H9 (cell line): ENCODE results near the gene YWHAQ. TPM values are rescaled to one million over a fixed set of nuclear protein-coding genes. Genes with fewer than 3 reads are reported as not detected.

Source experiments
- DNase-seq: peaks from one replicate; pipeline ENCODE4 v3.0.0-alpha.2; 2017
- H2AFZ ChIP-seq: one replicate; pipeline ENCODE4 v1.6.1; 2013; ENCODE audit warnings: mild to moderate bottlenecking, low read length, control low read depth, moderate library complexity
- H2AK5ac ChIP-seq: 2 replicates; pipeline ENCODE4 v1.6.1; 2013; ENCODE audit warnings: low read length, control low read depth, mixed read lengths; ENCODE audit not compliant: insufficient read length
- H2BK120ac ChIP-seq: one replicate; pipeline ENCODE4 v1.6.1; 2013; ENCODE audit warnings: low read depth, mild to moderate bottlenecking, low read length, control low read depth, inconsistent platforms; ENCODE audit not compliant: poor library complexity, severe bottlenecking
- H2BK12ac ChIP-seq: 2 replicates; pipeline ENCODE4 v1.6.1; 2013; ENCODE audit warnings: low read length, control low read depth, mixed read lengths, low read depth; ENCODE audit not compliant: insufficient read length
- H2BK15ac ChIP-seq: 2 replicates; pipeline ENCODE4 v1.6.1; 2013; ENCODE audit warnings: low read depth, low read length, control low read depth
- H2BK20ac ChIP-seq: one replicate; pipeline ENCODE4 v1.6.1; 2013; ENCODE audit warnings: low read depth, mild to moderate bottlenecking, low read length, control low read depth, inconsistent platforms; ENCODE audit not compliant: poor library complexity, severe bottlenecking
- H2BK5ac ChIP-seq: 2 replicates; pipeline ENCODE4 v1.6.1; 2013; ENCODE audit warnings: low read length, control low read depth, mixed read lengths; ENCODE audit not compliant: insufficient read length
- H3K14ac ChIP-seq: 2 replicates; pipeline ENCODE4 v1.6.1; 2013; ENCODE audit warnings: low read length, control low read depth; ENCODE audit not compliant: insufficient read depth
- H3K18ac ChIP-seq: 2 replicates; pipeline ENCODE4 v1.6.1; 2013; ENCODE audit warnings: low read depth, mild to moderate bottlenecking, mixed read lengths, low read length, control low read depth; ENCODE audit not compliant: insufficient read length
- H3K23ac ChIP-seq: 2 replicates; pipeline ENCODE4 v1.6.1; 2013; ENCODE audit warnings: low read length, control low read depth, mixed read lengths, low read depth; ENCODE audit not compliant: insufficient read length
- H3K23me2 ChIP-seq: 2 replicates; pipeline ENCODE4 v1.6.1; 2013; ENCODE audit warnings: low read depth, mild to moderate bottlenecking, mixed read lengths, low read length, control low read depth; ENCODE audit not compliant: insufficient read length, poor library complexity, severe bottlenecking
- H3K27ac ChIP-seq: 2 replicates; pipeline ENCODE4 v1.5.1; 2013; ENCODE audit warnings: low read length, control low read depth, mixed read lengths, low read depth; ENCODE audit not compliant: insufficient read length
- H3K27me3 ChIP-seq: 2 replicates; pipeline ENCODE4 v1.6.1; 2013; ENCODE audit warnings: low read length, control low read depth, inconsistent platforms; ENCODE audit not compliant: insufficient read depth
- H3K4ac ChIP-seq: 2 replicates; pipeline ENCODE4 v1.6.1; 2013; ENCODE audit warnings: low read depth, mild to moderate bottlenecking, control low read depth, inconsistent platforms, low read length, moderate library complexity
- H3K4me1 ChIP-seq: 2 replicates; pipeline ENCODE4 v1.6.1; 2013; ENCODE audit warnings: low read length, control low read depth, inconsistent platforms; ENCODE audit not compliant: insufficient read depth
- H3K4me2 ChIP-seq: 2 replicates; pipeline ENCODE4 v1.6.1; 2013; ENCODE audit warnings: low read length, control low read depth, mixed read lengths; ENCODE audit not compliant: insufficient read length, insufficient read depth
- H3K56ac ChIP-seq: 2 replicates; pipeline ENCODE4 v1.6.1; 2013; ENCODE audit warnings: low read depth, mild to moderate bottlenecking, mixed read lengths, low read length, control low read depth; ENCODE audit not compliant: insufficient read length
- H3K79me1 ChIP-seq: 2 replicates; pipeline ENCODE4 v1.6.1; 2013; ENCODE audit warnings: low read depth, mild to moderate bottlenecking, moderate library complexity, low read length, control low read depth, inconsistent platforms; ENCODE audit not compliant: insufficient read depth, poor library complexity, severe bottlenecking
- H3K79me2 ChIP-seq: 2 replicates; pipeline ENCODE4 v1.6.1; 2013; ENCODE audit warnings: low read length, control low read depth, inconsistent platforms; ENCODE audit not compliant: insufficient read depth
- H3K9ac ChIP-seq: 2 replicates; pipeline ENCODE4 v1.6.1; 2013; ENCODE audit warnings: low read length, control low read depth, mixed read lengths; ENCODE audit not compliant: insufficient read length; ENCODE audit errors: extremely low read depth
- H3K9me3 ChIP-seq: one replicate; pipeline ENCODE4 v1.6.1; 2013; ENCODE audit warnings: low read depth, low read length, inconsistent platforms; ENCODE audit not compliant: control insufficient read depth
- H3T11ph ChIP-seq: one replicate; pipeline ENCODE4 v1.6.1; 2013; ENCODE audit warnings: mild to moderate bottlenecking, low read length, control low read depth, inconsistent platforms
- H4K20me1 ChIP-seq: one replicate; pipeline ENCODE4 v1.6.1; 2013; ENCODE audit not compliant: control insufficient read depth, insufficient read length, insufficient read depth
- H4K5ac ChIP-seq: 2 replicates; pipeline ENCODE4 v1.6.1; 2013; ENCODE audit warnings: low read depth, mild to moderate bottlenecking, mixed read lengths, low read length, control low read depth; ENCODE audit not compliant: insufficient read length
- H4K8ac ChIP-seq: replicated peaks from 2 replicates; pipeline ENCODE4 v1.6.1; 2013; ENCODE audit warnings: low read length, control low read depth, mixed read lengths, low read depth; ENCODE audit not compliant: insufficient read length
- H4K91ac ChIP-seq: 2 replicates; pipeline ENCODE4 v1.6.1; 2013; ENCODE audit warnings: low read depth, mild to moderate bottlenecking, moderate library complexity, mixed read lengths, low read length, control low read depth; ENCODE audit not compliant: insufficient read length
- H3K27ac Mint-ChIP-seq, 3 experiments: 2 replicates in 2 of 3; 3 replicates in 1 of 3; pipeline ENCODE4 v1.8.0; 2020 to 2021; ENCODE audit warnings: mixed read lengths in 3 of 3, mild to moderate bottlenecking in 1 of 3, moderate library complexity in 1 of 3
- H3K27me3 Mint-ChIP-seq: 2 replicates; pipeline ENCODE4 v1.8.0; 2021; ENCODE audit warnings: low read depth, mild to moderate bottlenecking, moderate library complexity, mixed read lengths
- H3K36me3 Mint-ChIP-seq, 3 experiments: 2 replicates in 2 of 3; 3 replicates in 1 of 3; pipeline ENCODE4 v1.8.0; 2020 to 2021; ENCODE audit warnings: low read depth in 3 of 3, mixed read lengths in 3 of 3; ENCODE audit not compliant: insufficient read depth in 1 of 3
- H3K4me1 Mint-ChIP-seq, 2 experiments: 2 replicates each; pipeline ENCODE4 v1.8.0; 2020; ENCODE audit warnings: mixed read lengths in 2 of 2
- H3K4me3 Mint-ChIP-seq, 2 experiments: 2 replicates in 1 of 2; 3 replicates in 1 of 2; pipeline ENCODE4 v1.8.0; 2020 to 2021; ENCODE audit warnings: mild to moderate bottlenecking in 2 of 2, mixed read lengths in 2 of 2, moderate library complexity in 1 of 2
- H3K9me3 Mint-ChIP-seq, 2 experiments: 2 replicates in 1 of 2; 3 replicates in 1 of 2; pipeline ENCODE4 v1.8.0; 2020; ENCODE audit warnings: mild to moderate bottlenecking in 2 of 2, mixed read lengths in 2 of 2, moderate library complexity in 1 of 2
- CTCF ChIP-seq: fragments of 200-600 bp; sonication (generic); conservative IDR thresholded peaks from 3 replicates; pipeline ENCODE4 v1.8.0; 2021; ENCODE audit warnings: antibody characterized with exemption, mild to moderate bottlenecking
- WGBS: extraction: QIAGEN DNeasy Blood & Tissue Kit; methylation state at CpG from one replicate; pipeline ENCODE4 v1.1.7; 2013; ENCODE audit warnings: missing lambda C conversion rate, low lambda C conversion rate, mixed read lengths; ENCODE audit not compliant: insufficient read length; ENCODE audit errors: extremely low coverage; 5-methylcytosine and 5-hydroxymethylcytosine counted together
- total RNA-seq: library from RNA; stranded (reverse); gene quantifications from 2 replicates; pipeline ENCODE4 v1.2.1, GENCODE V29; 2021

The YWHAQ gene
- total RNA-seq, 1 experiment from 2014 or later = 374 TPM

- Histone ChIP-seq H2AK5ac (no peak overlapping the region), H3K9ac (no peak overlapping the region), H2AFZ (no peak overlapping the region), H2BK20ac (no peak overlapping the region), H3K27ac (no peak overlapping the region), H3K9me3 (no peaks in the 10 kb centered on the region), H3K4me2 (no peak overlapping the region), H4K5ac (no peak overlapping the region), H3T11ph (no peak overlapping the region), H3K18ac (no peak overlapping the region), H2BK120ac (no peak overlapping the region), H4K20me1 (no peaks in the 10 kb centered on the region), H3K23ac (no peak overlapping the region), H3K79me1 (peaks cover 12% of the 10 kb centered on the region), H3K14ac (no peak overlapping the region), H3K23me2 (no peaks in the 10 kb centered on the region), H2BK5ac (no peak overlapping the region), H2BK12ac (no peak overlapping the region), H3K4me1 (peaks cover 8% of the 10 kb centered on the region; the same call in 1 of the 2 replicates), H3K79me2 (peaks cover 5% of the 10 kb centered on the region; the same call in 1 of the 2 replicates), H4K91ac (no peak overlapping the region), H2BK15ac (no peak overlapping the region), H3K27me3 (no peaks in the 10 kb centered on the region), H3K56ac (no peak overlapping the region), H4K8ac (no peak overlapping the region), H3K4ac (no peak overlapping the region)
- Mint-ChIP-seq H3K4me3 (no peak overlapping the region), H3K9me3 (no peaks in the 10 kb centered on the region), H3K36me3 (0 out of 7 replicates have a peak, but pooled peaks cover 0 to 2% (median 0%) of the 10 kb centered on the region in 3 experiments), H3K27ac (no peak overlapping the region), H3K4me1 (peaks cover 18 to 19% of the 10 kb centered on the region in 2 experiments), H3K27me3 (no peaks in the 10 kb centered on the region)
- no peak for DNase-seq
- no peak for TF ChIP-seq CTCF
- WGBS = no CpG with 5 or more reads among the region's 5 CpGs
Measured at GRCh38 chr2:9545502-9545901, 85.3 kb downstream of the YWHAQ start.
